Measurements from ENCODE around the gene CRAMP1. TPM values are rescaled to one million over a fixed set of nuclear protein-coding genes. Genes with fewer than 3 reads are reported as not detected.

The CRAMP1 gene
- total and polyA plus RNA-seq, 2 donors (not counting 3 experiments of a cell fraction or from before 2014, with no cell fraction given), result 21.5 to 30.8 TPM

- Histone ChIP-seq H3K36me3 (ENCODE audit: control insufficient read depth in 2 of 2, extremely low read depth in 1 of 2, insufficient read depth in 2 of 2, low read length in 2 of 2) (peaks cover 4 to 20% of the 10 kb centered on the region in 2 experiments), H3K27me3 (ENCODE audit: control insufficient read depth in 2 of 2, insufficient read depth in 2 of 2, low read length in 2 of 2) (no peaks in the 10 kb centered on the region), H3K9ac (replicated peaks; ENCODE audit: extremely low read depth, insufficient read depth, low read length) (peak overlapping the region; percentile 67), H3K4me1 (ENCODE audit: control insufficient read depth, extremely low read depth, insufficient read depth, low read length) (peaks cover 12% of the 10 kb centered on the region), H3K9me3 (replicated peaks; ENCODE audit: control insufficient read depth, insufficient read depth, low read length) (no peaks in the 10 kb centered on the region), H2AFZ (ENCODE audit: low read depth, low read length) (peak overlapping the region; percentile 7), H3K27ac (ENCODE audit: insufficient read depth, low read depth, low read length) (peak overlapping the region; percentile 1), H3K4me3 (replicated peaks in 1 of 3; ENCODE audit: insufficient read depth in 1 of 3, low read depth in 1 of 3, low read length in 3 of 3) (peak overlapping the region; percentile 60 to 96 (median 78)), H3K9me1 (replicated peaks; ENCODE audit: control insufficient read depth, extremely low read depth, insufficient read depth, low read length) (no peaks in the 10 kb centered on the region), H3K4me2 (ENCODE audit: insufficient read depth, low read length) (peak overlapping the region; percentile 72), H4K20me1 (replicated peaks; ENCODE audit: control insufficient read depth, extremely low read depth, insufficient read depth, low read length) (no peaks in the 10 kb centered on the region), H3K79me2 (ENCODE audit: control insufficient read depth, insufficient read depth, low read length) (peaks cover 46% of the 10 kb centered on the region)
- intact Hi-C loops (cut with micrococcal nuclease), result loop anchor here (1.0 kb wide), 1 partner anchor 27 kb away; no protein-coding TSS in a partner anchor
- FAIRE-seq (peak; percentile 65), DNase-seq (ENCODE audit: low read depth, low spot score) (peak; percentile 36)
- POLR2A ChIA-PET, result interaction anchor here (1.2 kb wide), 1 partner anchor 28 kb away, joined by 14 read pairs; the partner anchor contains the start of gene MAPK8IP3
- dilution Hi-C loops (cut with MboI; ENCODE audit: extremely low pct_ligation_motif_present, low sequenced_read_pairs), result no loop called here
- CTCF ChIA-PET, result interaction anchor here (0.6 to 5.9 kb wide), 7 partner anchors 13 to 823 kb away, joined by 3 to 52 read pairs (median 6); partner anchors contain the start of gene MAPK8IP3
- no TSS peak for BruUV-seq (replicated peaks)
- TF ChIP-seq JUN (IDR thresholded peaks at IDR 0.05; ENCODE audit: borderline replicate concordance, insufficient read depth, insufficient read length, low read depth), result no peak
- TF ChIP-seq CTCF (IDR thresholded peaks at IDR 0.05; ENCODE audit: extremely low read depth in 1 of 2, insufficient read depth in 1 of 2, low read depth in 1 of 2, low read length in 2 of 2), result no peak
- TF ChIP-seq MYC (IDR thresholded peaks at IDR 0.05; ENCODE audit: low read depth, low read length), result peak; percentile 14
- no peak for TF ChIP-seq EZH2 (IDR thresholded peaks at IDR 0.05; ENCODE audit: borderline replicate concordance, low read depth, low read length, severe bottlenecking)
- no peak for TF ChIP-seq GATA2 (IDR thresholded peaks at IDR 0.05; ENCODE audit: insufficient read depth, insufficient read length, low read depth, low read length)
- no peak for TF ChIP-seq POLR2A (IDR thresholded peaks at IDR 0.05; ENCODE audit: low read depth, low read length)
- peak; percentile 4 for TF ChIP-seq POLR2AphosphoS5 (IDR thresholded peaks at IDR 0.05; ENCODE audit: insufficient read depth, low read depth, low read length)
- no peak for TF ChIP-seq FOS (IDR thresholded peaks at IDR 0.05; ENCODE audit: borderline replicate concordance, insufficient read depth, low read length)
Measured at GRCh38 chr16:1678500-1679098, 66.4 kb downstream of the CRAMP1 start.
